Measurements from ENCODE around the gene KDM5A.
A peak's percentile ranks its signal among the peaks of the same experiment; 100 is the strongest.

GRCh38 chr12:232731-233614 lies 156.1 kb downstream of the KDM5A start:
- TF ChIP-seq, protein P1, sequence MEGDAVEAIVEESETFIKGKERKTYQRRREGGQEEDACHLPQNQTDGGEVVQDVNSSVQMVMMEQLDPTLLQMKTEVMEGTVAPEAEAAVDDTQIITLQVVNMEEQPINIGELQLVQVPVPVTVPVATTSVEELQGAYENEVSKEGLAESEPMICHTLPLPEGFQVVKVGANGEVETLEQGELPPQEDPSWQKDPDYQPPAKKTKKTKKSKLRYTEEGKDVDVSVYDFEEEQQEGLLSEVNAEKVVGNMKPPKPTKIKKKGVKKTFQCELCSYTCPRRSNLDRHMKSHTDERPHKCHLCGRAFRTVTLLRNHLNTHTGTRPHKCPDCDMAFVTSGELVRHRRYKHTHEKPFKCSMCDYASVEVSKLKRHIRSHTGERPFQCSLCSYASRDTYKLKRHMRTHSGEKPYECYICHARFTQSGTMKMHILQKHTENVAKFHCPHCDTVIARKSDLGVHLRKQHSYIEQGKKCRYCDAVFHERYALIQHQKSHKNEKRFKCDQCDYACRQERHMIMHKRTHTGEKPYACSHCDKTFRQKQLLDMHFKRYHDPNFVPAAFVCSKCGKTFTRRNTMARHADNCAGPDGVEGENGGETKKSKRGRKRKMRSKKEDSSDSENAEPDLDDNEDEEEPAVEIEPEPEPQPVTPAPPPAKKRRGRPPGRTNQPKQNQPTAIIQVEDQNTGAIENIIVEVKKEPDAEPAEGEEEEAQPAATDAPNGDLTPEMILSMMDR (IDR thresholded peaks at IDR 0.05) = no peak
- TF ChIP-seq POLR2A (IDR thresholded peaks at IDR 0.05) = peak in 1 of 2 donors; percentile 19
